G401 (cell line): ENCODE data around the gene OR2T11. TPM values are rescaled to one million over a fixed set of nuclear protein-coding genes. Genes with fewer than 3 reads are reported as not detected.
"Not testable (repeated sequence)": the region's sequence is repeated elsewhere in the genome, so short reads cannot be mapped to it uniquely, and the experiment has no call there.

Source experiments
- DNase-seq: peaks from one replicate; pipeline ENCODE4 v3.0.0-alpha.2; 2015; ENCODE audit warnings: low spot score
- in situ Hi-C: cut with HindIII; loops from 2 replicates; pipeline ENCODE4 v1.10.0; 2016; ENCODE audit warnings: low sequenced_read_pairs, mixed read lengths
- total RNA-seq: library from RNA; depleted of rRNA; stranded (reverse); fragments of >200 nt; shearing (Covaris generic); gene quantifications from 2 replicates; pipeline ENCODE4 v1.2.3, GENCODE V29; 2014; rRNA removed

The OR2T11 gene
- total RNA-seq, result not detected in 2 replicates

DNA sequence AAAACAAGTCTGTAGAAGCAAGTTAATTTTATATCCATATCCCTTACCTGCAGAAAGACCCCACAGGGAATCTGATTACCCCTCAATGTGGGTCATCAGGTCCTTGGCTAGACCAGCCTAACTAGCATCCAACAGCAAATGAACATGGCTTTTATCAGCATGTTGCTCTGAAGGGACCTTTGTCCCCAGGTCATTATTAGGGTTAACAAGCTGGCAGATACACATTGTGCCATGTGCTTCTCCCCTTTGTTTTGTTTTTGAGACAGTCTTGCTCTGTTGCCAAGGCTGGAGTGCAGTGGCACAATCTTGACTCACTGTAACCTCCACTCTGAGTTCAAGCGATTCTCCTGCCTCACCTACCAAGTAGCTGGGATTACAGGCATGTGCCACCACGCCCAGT is at the start of gene OR2T11:
Gene OR2T11 (minus strand): TSS at position 101 of the 400 bp plus-strand sequence. CDS start 7,963 bp downstream, outside the sequence.
- DNase-seq, in situ Hi-C loops: not testable (repeated sequence)

GRCh38 chr1:248681651-248682050 is 46.8 kb upstream of the OR2T11 start:
- in situ Hi-C loops, result no loop called here

DNA sequence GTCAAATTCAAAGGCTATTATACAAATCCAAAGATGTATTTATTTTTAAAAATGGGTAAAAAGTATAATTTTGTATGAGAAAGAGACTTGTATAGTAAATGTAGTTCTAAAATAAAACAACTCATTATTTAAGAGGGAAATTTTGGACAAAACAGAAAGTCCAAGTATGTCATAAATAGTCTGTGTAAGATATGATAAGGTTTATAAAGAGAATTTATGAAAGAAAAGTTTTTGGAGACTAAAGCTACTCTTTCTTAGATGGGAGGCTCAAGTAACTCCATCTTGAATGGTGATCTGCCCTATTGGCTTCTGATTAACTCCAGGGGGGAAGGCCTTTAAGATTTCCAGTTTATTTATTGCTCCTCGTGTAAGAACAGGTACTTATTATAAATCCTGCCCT is 35.1 kb upstream of the OR2T11 start:
- in situ Hi-C loops, result no loop called here
- DNase-seq, result no peak

More at GRCh38 chr1:248681651-248682050, 46.8 kb upstream of the OR2T11 start:
- no peak for DNase-seq

DNA sequence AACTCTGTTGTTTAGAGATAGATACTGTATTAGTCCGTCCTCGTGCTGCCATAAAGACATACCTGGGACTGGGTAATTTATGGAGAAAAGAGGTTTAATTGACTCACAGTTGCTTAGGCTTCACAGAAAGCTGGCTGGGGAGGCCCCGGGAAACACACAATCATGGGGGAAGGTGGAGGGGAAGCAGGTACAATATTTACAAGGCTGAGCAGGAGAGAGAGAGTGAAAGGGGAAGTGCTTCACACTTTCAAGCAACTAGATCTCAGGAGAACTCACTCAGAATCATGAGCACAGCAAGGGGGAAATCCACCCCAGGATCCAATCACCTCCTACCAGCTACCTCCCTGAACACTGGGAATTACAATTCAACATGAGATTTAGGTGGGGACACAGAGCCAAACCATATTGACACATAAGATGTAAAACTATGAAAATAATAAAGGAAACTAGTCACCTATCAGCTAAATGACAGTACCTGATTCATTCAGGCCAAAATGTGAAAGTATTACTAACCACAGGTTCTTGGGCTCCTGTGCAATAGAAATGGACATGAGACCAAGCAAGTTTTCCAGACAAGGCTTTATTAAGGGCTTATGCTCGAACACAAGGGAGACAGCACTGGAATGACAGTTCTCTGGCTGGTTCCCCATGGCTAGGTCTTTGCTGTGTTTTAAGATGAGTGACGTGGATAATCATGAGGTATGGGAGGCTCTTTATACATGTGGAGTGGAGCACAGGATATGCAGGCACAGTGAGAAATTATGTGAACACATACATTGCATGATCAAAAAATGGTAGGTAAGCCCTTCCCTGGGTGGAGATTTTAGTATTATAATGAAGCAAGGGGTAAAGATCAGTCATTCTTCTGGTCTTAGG is 28.8 kb upstream of the OR2T11 start:
- in situ Hi-C loops, DNase-seq: not testable (repeated sequence)

GRCh38 chr1:248656797-248657196 is 21.9 kb upstream of the OR2T11 start:
- DNase-seq, in situ Hi-C loops: not testable (repeated sequence)

GRCh38 chr1:248655354-248655753 is 20.5 kb upstream of the OR2T11 start, which contains the start of gene OR2T27:
OR2T27 (minus strand) TSS chr1:248655528; CDS start chr1:248650884, 4,644 bp downstream.
- DNase-seq, in situ Hi-C loops: not testable (repeated sequence)

- in situ Hi-C loops, DNase-seq: not testable (repeated sequence)
Observed at GRCh38 chr1:248648770-248649536, 14.1 kb upstream of the OR2T11 start.

DNA sequence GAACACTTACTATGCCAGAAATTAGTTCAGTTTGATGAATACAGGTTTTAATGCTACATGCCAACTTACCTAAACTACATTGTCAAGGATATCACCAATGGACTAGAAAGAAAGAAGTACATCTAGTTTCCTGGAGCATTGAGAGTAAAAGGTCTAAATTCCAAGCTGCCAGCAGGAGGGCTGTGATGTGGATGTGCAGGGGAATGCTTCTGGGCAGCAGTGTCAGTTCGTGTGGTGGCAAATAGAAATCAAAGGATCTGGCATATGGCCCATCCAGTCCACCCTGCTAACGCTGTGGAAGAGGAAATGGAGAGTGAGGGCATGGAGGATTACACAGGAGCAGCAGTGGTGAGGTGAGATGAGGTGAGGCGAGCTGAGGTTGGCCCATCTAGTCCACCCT is 10.3 kb upstream of the OR2T11 start, which contains the start of gene OR2T35:
Gene OR2T35 (minus strand): TSS at position 101 of the 400 bp plus-strand sequence. CDS start 6,020 bp downstream, outside the sequence.
- DNase-seq, in situ Hi-C loops: not testable (repeated sequence)

DNA sequence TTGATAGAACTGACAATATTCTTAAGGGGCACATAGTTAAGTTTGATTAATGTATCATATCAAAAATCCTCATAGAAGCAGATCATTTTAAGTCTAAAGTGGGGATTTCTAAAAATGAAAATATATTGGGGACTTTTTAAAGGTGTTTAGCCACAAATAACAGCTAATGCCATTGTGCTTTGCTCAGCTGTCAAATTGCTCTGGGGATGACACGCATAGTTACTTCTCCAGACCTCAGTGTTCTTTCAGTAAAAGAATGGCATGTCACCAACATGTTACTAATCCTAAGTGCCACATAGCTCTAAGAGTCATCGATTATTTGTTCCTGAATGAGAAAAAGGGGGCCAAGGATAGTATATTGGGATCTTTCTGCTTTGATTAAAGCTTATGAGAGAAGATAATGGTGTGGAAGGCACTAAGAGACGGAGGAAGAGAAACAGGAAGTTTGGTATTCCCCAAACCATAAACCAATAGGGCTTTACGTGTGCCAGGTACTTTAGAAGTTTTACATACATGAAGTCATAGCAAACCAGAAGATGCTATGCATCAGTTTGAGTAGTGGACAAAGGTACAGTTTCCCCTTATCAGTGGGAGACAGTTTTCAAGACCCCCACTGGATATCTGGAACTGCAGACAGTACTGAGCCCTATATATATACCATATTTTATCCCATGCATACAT is 8.2 kb upstream of the OR2T11 start:
- DNase-seq, in situ Hi-C loops: not testable (repeated sequence)

- DNase-seq, in situ Hi-C loops: not testable (repeated sequence)
Observed at GRCh38 chr1:248641583-248641982, 6.7 kb upstream of the OR2T11 start.

DNA sequence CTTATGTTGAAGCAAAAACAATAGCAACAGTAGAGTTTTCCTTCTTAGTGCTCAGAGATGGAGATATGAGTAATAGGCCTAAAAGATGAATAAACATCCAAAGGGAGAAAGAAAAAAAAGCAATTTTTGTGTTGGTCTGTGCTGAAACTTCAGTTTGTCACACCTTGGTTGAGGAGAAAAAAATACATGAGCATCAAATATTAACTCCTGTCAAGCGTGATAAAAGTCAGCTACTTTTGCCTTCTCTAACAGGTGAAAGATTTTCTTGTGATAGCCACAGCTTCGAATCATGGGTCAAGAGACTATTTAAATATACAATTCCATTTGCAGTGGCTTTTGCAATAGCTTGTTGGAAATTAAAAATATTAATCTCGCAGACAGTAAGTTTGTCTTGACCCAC is 6.0 kb upstream of the OR2T11 start:
- in situ Hi-C loops, DNase-seq: not testable (repeated sequence)

DNA sequence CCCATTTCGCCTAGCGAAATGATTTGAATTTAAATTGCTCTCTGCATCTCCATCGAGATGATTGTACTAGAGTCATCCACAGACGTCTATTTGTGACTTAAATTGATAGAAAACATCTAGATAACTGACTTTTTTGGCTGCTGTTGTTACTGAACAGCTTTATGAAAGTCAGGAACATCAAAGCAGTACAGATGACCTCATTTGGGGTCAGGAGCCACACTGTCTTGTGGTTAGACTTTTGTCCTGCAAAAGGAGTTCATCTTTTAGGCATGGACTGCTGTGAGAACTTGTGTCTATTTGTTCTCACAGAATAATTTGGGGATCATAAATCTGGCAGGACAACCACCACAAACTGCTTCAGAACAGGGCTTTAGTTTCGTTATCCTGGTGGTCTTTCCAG is 4.8 kb upstream of the OR2T11 start:
- in situ Hi-C loops, DNase-seq: not testable (repeated sequence)

GRCh38 chr1:248636612-248637011 is 1.7 kb upstream of the OR2T11 start:
- DNase-seq, in situ Hi-C loops: not testable (repeated sequence)

GRCh38 chr1:248631354-248632008 is 3.4 kb downstream of the OR2T11 start:
- in situ Hi-C loops, result no loop called here

GRCh38 chr1:248630551-248630950 is 4.3 kb downstream of the OR2T11 start:
- in situ Hi-C loops, result no loop called here
- DNase-seq, result no peak

More at GRCh38 chr1:248631354-248632008, 3.4 kb downstream of the OR2T11 start:
- DNase-seq, result no peak

DNA sequence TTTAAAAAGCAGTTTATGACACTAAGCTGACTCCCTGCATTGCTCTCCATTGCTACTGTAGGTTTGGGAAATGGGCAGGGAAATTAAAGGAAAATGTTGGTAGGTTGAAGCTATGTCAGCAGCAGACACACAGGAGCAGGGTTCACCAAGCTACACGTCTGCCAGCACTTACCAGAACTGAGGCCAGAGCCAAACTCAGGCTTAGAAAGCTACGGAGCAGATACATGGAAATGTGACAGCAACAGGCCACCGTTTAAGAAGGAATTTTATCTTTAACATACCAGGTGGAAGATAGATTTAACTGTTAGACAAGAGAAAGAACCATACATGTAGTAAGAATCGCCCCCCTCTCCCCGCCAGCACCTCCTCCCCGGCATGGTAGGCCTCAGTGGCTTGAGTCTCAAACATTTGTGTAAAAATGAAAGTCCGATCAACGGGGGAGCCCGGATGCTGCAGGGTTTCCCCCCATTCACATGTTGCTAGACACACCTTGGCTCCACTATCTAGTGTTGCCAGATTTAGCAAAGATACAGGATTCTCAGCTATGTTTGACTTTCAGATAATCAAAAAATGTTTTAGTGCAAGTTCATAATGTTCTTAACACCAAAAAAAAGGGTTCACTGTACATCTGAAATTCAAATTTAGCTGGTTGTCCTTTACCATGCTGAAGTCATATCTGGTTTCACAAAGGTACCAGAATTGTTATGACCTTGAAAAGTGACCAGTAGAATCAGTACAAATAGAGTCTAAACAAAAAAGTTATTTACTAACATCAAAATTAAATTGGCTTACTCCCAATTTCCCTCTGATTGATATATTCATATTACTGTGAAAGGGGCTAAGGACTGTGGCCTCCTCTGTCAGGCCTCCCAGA is 6.7 kb downstream of the OR2T11 start:
- no peak for DNase-seq

GRCh38 chr1:248625971-248626370 is 8.9 kb downstream of the OR2T11 start:
- in situ Hi-C loops, result no loop called here
- DNase-seq, result no peak

More for the DNA sequence above, 6.7 kb downstream of the OR2T11 start:
- in situ Hi-C loops, result no loop called here

DNA sequence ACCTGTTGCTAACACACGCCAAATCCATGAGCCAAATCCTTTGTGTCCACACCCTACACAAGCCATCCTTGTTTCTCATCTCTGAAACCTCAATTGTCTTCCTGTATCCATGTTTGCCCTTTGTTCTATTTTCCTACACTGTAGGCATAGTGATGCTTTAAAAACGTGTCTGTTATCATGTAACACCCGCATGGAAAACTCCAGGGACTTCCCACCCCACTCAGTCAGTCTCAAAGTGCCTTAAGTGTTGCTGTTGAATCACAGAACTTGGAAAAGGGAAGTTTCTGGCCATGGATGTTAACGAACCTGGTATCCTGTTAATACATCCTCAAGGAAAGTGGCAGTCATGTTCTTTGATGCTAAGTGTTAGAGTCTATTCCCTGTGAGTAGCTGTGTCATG is 9.7 kb downstream of the OR2T11 start:
- in situ Hi-C loops, result no loop called here
- no peak for DNase-seq
